ENCODE measurements around the gene ZNF860. TPM values are rescaled to one million over a fixed set of nuclear protein-coding genes. Genes with fewer than 3 reads are reported as not detected.
"Not testable (repeated sequence)": the region's sequence is repeated elsewhere in the genome, so short reads cannot be mapped to it uniquely, and the experiment has no call there.

The ZNF860 gene
- polyA plus RNA-seq, 1 of the 3 experiments (the other 2 are of a cell fraction) = not detected

GRCh38 chr3:31993843-31994242 is 12.3 kb downstream of the ZNF860 start:
- no peak overlapping the region for H3K9ac ChIP-seq
- no peak overlapping the region for H3K4me2 ChIP-seq
- H3K9me3 ChIP-seq = no peaks in the 10 kb centered on the region
- no peaks in the 10 kb centered on the region for H3K9me2 ChIP-seq
- no peak for TF ChIP-seq EZH2phosphoT487 (IDR thresholded peaks at IDR 0.05; ENCODE audit: borderline replicate concordance, low read depth)
- TF ChIP-seq IRF3 (IDR thresholded peaks at IDR 0.05; ENCODE audit: low read depth, low read length) = no peak
- no peak for TF ChIP-seq RXRA (IDR thresholded peaks at IDR 0.05; ENCODE audit: borderline replicate concordance, low read depth)
- no peak for TF ChIP-seq CTCF (IDR thresholded peaks at IDR 0.05)
- TF ChIP-seq REST (IDR thresholded peaks at IDR 0.05; ENCODE audit: low read depth, low read length) = no peak
- TF ChIP-seq USF1 (IDR thresholded peaks at IDR 0.05; ENCODE audit: borderline replicate concordance, low read depth) = no peak
- TF ChIP-seq TAF1 (IDR thresholded peaks at IDR 0.05; ENCODE audit: borderline replicate concordance, low read depth, low read length) = no peak
- no peak for TF ChIP-seq NRF1 (IDR thresholded peaks at IDR 0.05; ENCODE audit: low read depth, low read length)
- no peak for TF ChIP-seq YY1 (IDR thresholded peaks at IDR 0.05; ENCODE audit: low read depth)
- H3K79me2 ChIP-seq (ENCODE audit: insufficient read depth) = no peaks in the 10 kb centered on the region
- H4K20me1 ChIP-seq (ENCODE audit: insufficient read depth) = no peaks in the 10 kb centered on the region
- no peaks in the 10 kb centered on the region for H3K27me3 ChIP-seq (ENCODE audit: insufficient read depth)
- WGBS (ENCODE audit: low lambda C conversion rate) = 65% methylated on average over 1 of the region's 1 CpG
- no peaks in the 10 kb centered on the region for H3F3A ChIP-seq (replicated peaks; ENCODE audit: insufficient read depth)
- POLR2A ChIA-PET = no interaction called here
- no peak overlapping the region for H2AFZ ChIP-seq (ENCODE audit: low read depth)
- DNase-seq = no peak
- no peaks in the 10 kb centered on the region for H3K36me3 ChIP-seq (replicated peaks in 1 of 2; ENCODE audit: control insufficient read depth in 1 of 2, insufficient read depth in 2 of 2, low read length in 1 of 2)
- CTCF ChIA-PET = interaction anchor here (0.6 kb wide), 1 partner anchor 343 kb away, joined by 3 read pairs; no protein-coding TSS in a partner anchor
- H3K27ac ChIP-seq (ENCODE audit: low read depth in 2 of 2, low read length in 1 of 2) = no peak overlapping the region
- H3K4me1 ChIP-seq (ENCODE audit: control insufficient read depth in 1 of 2, insufficient read depth in 2 of 2, low read depth in 1 of 2, low read length in 1 of 2) = no peaks in the 10 kb centered on the region
- H3K4me3 ChIP-seq (ENCODE audit: low read depth in 2 of 2, low read length in 1 of 2) = no peak overlapping the region

GRCh38 chr3:31995026-31995425 is 13.5 kb downstream of the ZNF860 start:
- H3K27me3 ChIP-seq (ENCODE audit: insufficient read depth); H3F3A ChIP-seq (replicated peaks; ENCODE audit: insufficient read depth); H3K9me2 ChIP-seq; CTCF ChIA-PET; H4K20me1 ChIP-seq (ENCODE audit: insufficient read depth); H3K4me3 ChIP-seq (ENCODE audit: low read depth in 2 of 2, low read length in 1 of 2); H3K4me1 ChIP-seq (ENCODE audit: control insufficient read depth in 1 of 2, insufficient read depth in 2 of 2, low read depth in 1 of 2, low read length in 1 of 2); H3K36me3 ChIP-seq (replicated peaks in 1 of 2; ENCODE audit: control insufficient read depth in 1 of 2, insufficient read depth in 2 of 2, low read length in 1 of 2); POLR2A ChIA-PET; H3K4me2 ChIP-seq; H3K9ac ChIP-seq; DNase-seq; H3K9me3 ChIP-seq; H3K79me2 ChIP-seq (ENCODE audit: insufficient read depth); H2AFZ ChIP-seq (ENCODE audit: low read depth); H3K27ac ChIP-seq (ENCODE audit: low read depth in 2 of 2, low read length in 1 of 2): not testable (repeated sequence)
- 14% methylated on average over 5 of the region's 5 CpGs for WGBS (ENCODE audit: low lambda C conversion rate)
